ENCODE data around the gene OR51G1. TPM values are rescaled to one million over a fixed set of nuclear protein-coding genes. Genes with fewer than 3 reads are reported as not detected.
"Not testable (repeated sequence)": the region's sequence is repeated elsewhere in the genome, so short reads cannot be mapped to it uniquely, and the experiment has no call there.

OR51G1 gene, protein sequence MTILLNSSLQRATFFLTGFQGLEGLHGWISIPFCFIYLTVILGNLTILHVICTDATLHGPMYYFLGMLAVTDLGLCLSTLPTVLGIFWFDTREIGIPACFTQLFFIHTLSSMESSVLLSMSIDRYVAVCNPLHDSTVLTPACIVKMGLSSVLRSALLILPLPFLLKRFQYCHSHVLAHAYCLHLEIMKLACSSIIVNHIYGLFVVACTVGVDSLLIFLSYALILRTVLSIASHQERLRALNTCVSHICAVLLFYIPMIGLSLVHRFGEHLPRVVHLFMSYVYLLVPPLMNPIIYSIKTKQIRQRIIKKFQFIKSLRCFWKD
- polyA plus RNA-seq (ENCODE audit: insufficient read length in 3 of 3): not detected
- long read RNA-seq, donor 1: 0 reads
- long read RNA-seq, donor 2: 0 reads
- long read RNA-seq, donor 3: 0 reads
- long read RNA-seq, donor 4: 0 reads
- long read RNA-seq, donor 5: 0 reads
- long read RNA-seq, donor 6: 0 reads
- long read RNA-seq, donor 7: 0 reads
- long read RNA-seq, donor 8: 0 reads
- long read RNA-seq, donor 9: 0 reads
- long read RNA-seq, donor 10: 0 reads
- long read RNA-seq, donor 11: 0 reads
- long read RNA-seq, donor 12: 0 reads
- long read RNA-seq, donor 13: 0 reads
- long read RNA-seq, donor 14: 0 reads
- long read RNA-seq, donor 15: 0 reads
- long read RNA-seq, donor 16: 0 reads

DNA sequence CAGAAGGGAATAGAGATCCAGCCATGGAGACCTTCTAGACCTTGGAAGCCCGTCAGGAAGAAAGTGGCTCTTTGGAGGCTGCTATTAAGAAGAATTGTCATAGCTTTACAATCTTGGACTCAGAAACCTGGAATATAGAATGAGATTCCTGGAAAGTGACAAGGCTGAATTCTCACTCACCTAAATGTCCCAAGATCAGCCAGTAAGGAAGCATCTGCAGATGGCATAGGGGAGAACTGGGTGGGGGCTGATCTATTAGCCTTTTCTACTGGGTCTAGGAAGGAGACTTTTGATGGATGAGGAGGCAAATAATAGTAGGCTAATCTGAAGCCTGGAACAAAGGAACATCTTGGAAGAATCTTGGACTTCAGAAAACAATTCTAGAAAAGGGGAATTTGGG, at the start of gene OR51G1:
Gene OR51G1, minus strand, starts transcription at position 101 of the 400 bp plus-strand sequence. Its CDS starts 0 bp downstream, at position 101.
- no peak for DNase-seq (ENCODE audit: extremely low read depth in 1 of 11, low read depth in 9 of 11, low spot score in 4 of 11)

- DNase-seq (ENCODE audit: extremely low read depth in 1 of 11, low read depth in 9 of 11, low spot score in 4 of 11): no peak
These were observed 38.7 kb upstream of the OR51G1 start for GRCh38 chr11:4962816-4963215.

DNA sequence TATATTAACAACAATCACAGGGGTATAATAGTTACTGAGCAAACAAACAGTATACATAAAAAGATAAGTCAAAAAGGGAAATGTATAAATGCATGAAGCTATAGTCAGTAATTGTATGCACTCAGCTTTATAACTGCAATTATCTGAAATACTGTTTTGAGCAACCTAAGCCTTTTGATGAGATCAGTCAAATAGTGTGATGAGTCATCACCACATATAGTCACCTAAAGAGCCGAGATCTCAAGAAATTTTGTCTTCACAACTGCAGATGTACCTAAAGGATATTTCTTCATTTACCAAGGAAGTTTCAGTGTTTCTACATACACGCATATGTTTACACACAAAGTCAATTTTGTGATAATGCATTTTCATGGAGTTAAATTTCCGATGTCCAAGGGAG, 36.7 kb upstream of the OR51G1 start:
- DNase-seq (ENCODE audit: extremely low read depth in 1 of 11, low read depth in 9 of 11, low spot score in 4 of 11): no peak

GRCh38 chr11:4957396-4957795, 33.3 kb upstream of the OR51G1 start:
- no peak for DNase-seq (ENCODE audit: extremely low read depth in 1 of 11, low read depth in 9 of 11, low spot score in 4 of 11)

- DNase-seq (ENCODE audit: extremely low read depth in 1 of 11, low read depth in 9 of 11, low spot score in 4 of 11): not testable (repeated sequence)
These were observed 31.5 kb upstream of the OR51G1 start, which contains the start of gene OR51A2 for GRCh38 chr11:4955613-4956012. Gene OR51A2, minus strand, starts transcription at chr11:4955713. Its CDS starts 0 bp downstream, at chr11:4955713.

GRCh38 chr11:4947505-4947904, 23.4 kb upstream of the OR51G1 start, which contains the start of gene OR51A4:
Gene OR51A4, minus strand, starts transcription at chr11:4947605. Its CDS starts 505 bp downstream, at chr11:4947100.
- DNase-seq (ENCODE audit: extremely low read depth in 1 of 11, low read depth in 9 of 11, low spot score in 4 of 11): no peak

DNA sequence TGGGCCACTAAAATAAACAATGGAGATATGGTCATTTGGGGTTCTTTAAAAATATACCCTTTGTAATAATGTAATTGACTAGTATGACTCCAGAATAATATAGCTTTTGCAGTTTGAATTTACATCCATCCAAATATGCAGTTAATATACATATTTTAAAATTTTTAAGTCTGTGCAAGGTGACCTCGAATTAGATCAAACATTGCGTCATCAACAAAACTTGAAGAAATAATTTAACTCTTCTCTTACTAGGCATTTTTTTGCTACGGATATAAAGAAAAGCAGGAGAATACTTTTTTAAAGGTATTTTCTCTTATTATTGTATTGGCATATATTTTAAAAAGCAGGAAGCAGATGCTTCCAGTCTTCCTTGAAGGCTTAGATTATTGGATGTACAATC, 12.6 kb upstream of the OR51G1 start:
- no peak for DNase-seq (ENCODE audit: extremely low read depth in 1 of 11, low read depth in 9 of 11, low spot score in 4 of 11)

- DNase-seq (ENCODE audit: extremely low read depth in 1 of 11, low read depth in 9 of 11, low spot score in 4 of 11): no peak
These were observed 8.6 kb upstream of the OR51G1 start for GRCh38 chr11:4932751-4933150.

DNA sequence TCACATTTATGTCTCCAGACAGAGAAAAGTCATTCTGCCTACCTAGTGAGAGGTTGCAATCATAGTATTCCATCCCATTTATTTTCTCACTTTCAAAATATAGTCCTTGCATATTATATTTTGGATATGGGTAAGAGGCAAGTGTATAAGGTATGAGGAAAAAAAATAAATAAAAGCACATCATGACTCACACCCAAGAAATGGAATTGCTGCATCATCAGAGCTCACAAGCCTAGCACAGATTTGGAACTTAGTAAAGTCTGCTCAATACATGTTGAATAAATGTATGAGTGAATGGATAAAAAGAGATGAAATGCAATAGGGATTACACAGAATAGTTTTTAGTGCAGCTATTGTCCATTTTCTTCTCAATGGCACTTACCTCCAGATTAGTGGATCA, 2.5 kb upstream of the OR51G1 start:
- no peak for DNase-seq (ENCODE audit: extremely low read depth in 1 of 11, low read depth in 9 of 11, low spot score in 4 of 11)

DNA sequence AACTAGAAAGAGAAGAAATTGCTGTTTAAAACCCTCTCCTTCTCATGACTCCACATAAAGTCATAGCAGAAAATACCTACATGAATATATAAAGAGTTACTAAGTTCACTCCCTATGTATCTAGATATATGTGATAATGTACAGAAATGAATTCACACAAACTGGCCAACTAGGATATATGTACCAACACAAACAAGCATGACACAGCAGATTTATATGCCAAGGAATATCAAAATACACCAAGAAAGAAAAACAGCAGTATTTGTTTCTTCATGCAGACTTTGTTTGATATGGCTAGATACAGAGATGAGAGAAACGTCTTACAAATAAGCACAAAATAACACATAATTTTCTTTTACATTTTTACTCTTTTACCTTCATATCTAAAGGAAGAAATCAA, 1.8 kb downstream of the OR51G1 start:
- DNase-seq (ENCODE audit: extremely low read depth in 1 of 11, low read depth in 9 of 11, low spot score in 4 of 11): no peak

DNA sequence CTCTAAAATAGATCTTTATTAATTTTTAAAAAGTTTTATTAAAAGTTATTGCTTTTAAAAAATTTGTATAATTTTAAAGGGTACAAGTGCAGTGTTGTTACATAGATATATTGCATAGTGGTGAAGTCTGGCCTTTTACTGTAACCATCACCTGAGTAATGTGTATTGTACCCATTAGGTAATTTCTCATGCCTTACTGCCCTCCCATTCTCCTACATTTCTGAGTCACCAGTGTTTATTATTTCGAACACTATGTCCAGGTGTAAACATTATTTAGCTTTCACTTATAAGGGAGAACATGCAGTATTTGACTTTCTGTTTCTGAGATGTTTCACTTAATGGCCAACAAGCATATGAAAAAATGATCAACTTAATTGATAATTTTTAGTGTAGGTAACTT, 2.3 kb downstream of the OR51G1 start:
- no peak for DNase-seq (ENCODE audit: extremely low read depth in 1 of 11, low read depth in 9 of 11, low spot score in 4 of 11)

DNA sequence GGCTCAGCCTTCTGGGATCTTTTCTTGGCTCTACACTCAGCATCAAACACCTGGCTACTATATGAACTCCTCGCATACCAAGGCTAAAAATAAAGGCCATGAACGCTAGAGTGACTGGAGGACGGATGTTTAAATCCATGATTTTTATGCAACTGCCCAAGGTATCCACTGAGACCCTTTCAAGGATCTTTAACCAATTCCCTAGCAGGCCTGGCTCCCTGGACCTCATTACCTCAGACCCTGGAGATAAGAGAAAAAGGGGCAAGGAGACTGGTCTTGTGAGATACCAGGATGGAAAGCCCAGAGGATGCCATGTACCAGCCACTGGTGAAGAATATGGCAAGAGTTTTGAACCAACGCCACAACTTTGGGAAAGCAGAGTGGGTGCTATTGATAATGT, 4.9 kb downstream of the OR51G1 start, which contains the start of gene OR51G2:
Gene OR51G2, minus strand, starts transcription at position 101 of the 400 bp plus-strand sequence. CDS start 3,687 bp downstream, outside the sequence.
- no peak for DNase-seq (ENCODE audit: extremely low read depth in 1 of 11, low read depth in 9 of 11, low spot score in 4 of 11)

DNA sequence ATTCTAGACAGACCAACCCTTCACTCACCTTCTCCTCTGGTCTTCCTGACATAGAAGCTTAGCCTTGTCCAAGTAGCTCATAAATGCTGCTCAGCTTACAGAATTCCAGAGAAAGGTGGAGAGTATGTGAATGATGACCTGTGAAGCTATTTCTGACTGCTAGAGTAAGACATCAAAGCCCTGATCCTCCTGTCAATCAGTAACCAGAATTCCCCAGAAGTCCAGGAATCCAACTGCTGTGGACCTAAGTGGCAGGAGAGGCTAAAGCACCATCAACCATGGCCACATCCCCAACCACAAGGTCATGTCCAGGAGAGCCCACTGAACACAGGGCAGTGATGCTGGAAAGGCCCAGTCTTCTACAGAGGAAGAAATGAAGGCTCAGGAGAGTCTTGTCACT, 7.6 kb downstream of the OR51G1 start:
- peak in 6 of 11 donors; percentile 1 to 25 (median 10) for DNase-seq (ENCODE audit: extremely low read depth in 1 of 11, low read depth in 9 of 11, low spot score in 4 of 11)

- no peak for DNase-seq (ENCODE audit: extremely low read depth in 1 of 11, low read depth in 9 of 11, low spot score in 4 of 11)
These were observed 20.7 kb downstream of the OR51G1 start, which contains the start of gene OR51A7 for GRCh38 chr11:4903484-4903883. Gene OR51A7, plus strand, starts transcription at chr11:4903783. Its CDS starts 3,587 bp downstream, at chr11:4907370.

DNA sequence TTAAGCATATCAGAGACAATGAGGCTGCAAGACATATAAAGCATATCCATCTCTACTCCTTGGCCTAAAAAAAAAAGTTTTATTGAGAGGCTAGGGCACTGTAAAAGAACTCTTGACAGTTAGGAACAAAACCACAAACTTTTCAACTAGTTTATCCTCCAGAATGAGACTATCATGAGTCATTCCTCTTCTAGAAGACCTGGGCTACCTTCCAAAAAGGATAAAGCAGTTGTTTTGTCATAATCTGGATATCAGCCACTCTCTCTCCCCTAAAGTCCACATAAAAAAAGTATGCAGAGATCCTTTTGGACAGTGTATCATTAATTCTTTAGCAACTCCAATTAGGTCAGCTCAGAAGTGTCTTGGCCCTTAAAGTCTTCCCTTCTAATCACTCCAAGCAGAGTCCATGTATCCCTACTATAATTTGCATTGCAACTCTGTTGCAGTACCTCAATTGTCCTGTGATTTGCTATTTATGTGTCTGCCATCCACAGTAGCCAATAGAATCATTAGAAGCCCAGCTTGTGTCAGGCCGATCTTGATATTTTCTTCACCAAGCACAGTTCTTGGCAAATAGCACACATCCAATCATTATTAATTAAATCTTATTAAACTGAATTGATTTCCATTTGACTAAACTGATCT, 32.0 kb downstream of the OR51G1 start:
- DNase-seq (ENCODE audit: extremely low read depth in 1 of 11, low read depth in 9 of 11, low spot score in 4 of 11): no peak

DNA sequence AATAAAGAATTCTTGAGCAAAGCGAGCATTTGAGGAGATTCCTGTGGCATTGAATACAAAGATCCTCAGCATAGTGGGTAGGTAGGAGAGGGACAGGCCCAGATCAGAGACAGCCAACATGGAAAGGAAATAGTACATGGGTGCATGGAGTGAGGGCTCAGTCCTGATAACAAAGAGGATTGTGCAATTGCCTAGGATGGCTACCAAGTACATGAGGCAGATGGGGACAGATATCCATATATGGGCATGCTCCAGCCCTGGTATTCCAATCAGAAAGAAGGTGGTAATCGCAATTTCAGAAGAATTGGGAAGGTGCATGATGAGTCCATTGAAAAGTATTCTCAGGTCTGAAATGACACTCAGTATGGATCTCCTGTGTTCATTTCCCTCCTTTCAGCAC, 33.9 kb downstream of the OR51G1 start:
- DNase-seq (ENCODE audit: extremely low read depth in 1 of 11, low read depth in 9 of 11, low spot score in 4 of 11): no peak

DNA sequence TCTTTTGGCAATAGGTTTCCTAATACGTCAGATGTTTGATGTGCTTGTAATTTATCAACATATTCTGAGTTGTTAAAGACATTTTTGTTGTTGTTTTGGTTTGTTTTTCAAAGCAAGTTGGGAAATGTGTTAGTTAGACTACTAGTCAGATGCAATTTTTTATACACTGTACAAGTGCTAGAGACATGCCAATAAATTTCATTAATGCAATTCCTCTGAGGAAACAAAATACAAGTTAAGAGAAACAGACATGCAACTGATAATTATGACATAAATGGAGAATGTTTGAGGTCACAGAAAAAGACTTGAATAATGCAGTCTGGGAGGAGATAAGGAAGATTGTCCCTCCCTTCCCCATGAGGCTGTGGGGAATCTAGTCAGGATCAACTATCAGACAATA, 36.5 kb downstream of the OR51G1 start:
- DNase-seq (ENCODE audit: extremely low read depth in 1 of 11, low read depth in 9 of 11, low spot score in 4 of 11): no peak

- no peak for DNase-seq (ENCODE audit: extremely low read depth in 1 of 11, low read depth in 9 of 11, low spot score in 4 of 11)
These were observed 38.0 kb downstream of the OR51G1 start for GRCh38 chr11:4886186-4886585.

DNA sequence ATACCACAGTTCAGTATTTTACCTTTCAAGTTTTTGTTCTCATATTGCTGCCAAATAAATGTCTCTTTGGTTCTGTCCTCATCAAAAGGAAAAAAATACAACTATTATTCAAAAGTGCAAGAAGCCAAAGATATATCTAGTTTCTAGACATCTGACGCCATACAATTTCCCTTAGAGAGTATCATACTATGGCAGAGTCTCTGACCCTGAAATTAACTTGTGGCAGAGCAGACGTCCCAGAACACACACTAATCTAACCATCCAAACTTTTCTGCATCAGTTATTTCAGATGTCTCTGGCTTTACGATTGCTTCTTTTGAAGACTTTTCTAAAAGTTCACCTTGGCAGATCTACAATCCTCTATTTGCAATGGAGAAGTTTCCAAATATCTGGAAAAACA, 39.8 kb downstream of the OR51G1 start:
- no peak for DNase-seq (ENCODE audit: extremely low read depth in 1 of 11, low read depth in 9 of 11, low spot score in 4 of 11)

GRCh38 chr11:4882543-4882942, 41.6 kb downstream of the OR51G1 start:
- no peak for DNase-seq (ENCODE audit: extremely low read depth in 1 of 11, low read depth in 9 of 11, low spot score in 4 of 11)
